HG03095 (cell line): ENCODE results near the gene PRKCA.

Source experiments
- ATAC-seq: cut with Tn5 transposase; IDR thresholded peaks from one replicate; pipeline ENCODE4 v1.9.1; 2021; ENCODE audit warnings: moderate library complexity; ENCODE audit not compliant: unreplicated experiment

Gene PRKCA

DNA sequence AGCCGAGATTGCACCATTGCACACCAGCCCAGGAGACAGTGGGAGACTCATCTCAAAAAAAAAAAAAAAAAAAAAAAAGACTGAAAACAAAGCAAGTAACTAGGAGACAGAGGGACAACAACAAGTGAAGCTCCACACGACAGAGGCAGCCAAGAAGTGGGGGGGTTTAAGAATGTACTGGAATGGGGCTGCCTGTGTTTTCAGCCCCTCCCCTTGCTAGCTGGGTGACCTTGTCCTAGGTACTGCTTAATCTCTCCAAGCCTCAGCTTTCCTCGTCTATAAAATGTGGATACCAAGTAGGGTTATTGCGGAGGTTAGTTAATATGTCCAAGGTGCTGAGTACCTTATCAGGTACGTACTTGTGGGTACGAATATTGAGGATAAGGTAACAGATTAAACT lies 368.7 kb downstream of the PRKCA start:
- no peak for ATAC-seq

DNA sequence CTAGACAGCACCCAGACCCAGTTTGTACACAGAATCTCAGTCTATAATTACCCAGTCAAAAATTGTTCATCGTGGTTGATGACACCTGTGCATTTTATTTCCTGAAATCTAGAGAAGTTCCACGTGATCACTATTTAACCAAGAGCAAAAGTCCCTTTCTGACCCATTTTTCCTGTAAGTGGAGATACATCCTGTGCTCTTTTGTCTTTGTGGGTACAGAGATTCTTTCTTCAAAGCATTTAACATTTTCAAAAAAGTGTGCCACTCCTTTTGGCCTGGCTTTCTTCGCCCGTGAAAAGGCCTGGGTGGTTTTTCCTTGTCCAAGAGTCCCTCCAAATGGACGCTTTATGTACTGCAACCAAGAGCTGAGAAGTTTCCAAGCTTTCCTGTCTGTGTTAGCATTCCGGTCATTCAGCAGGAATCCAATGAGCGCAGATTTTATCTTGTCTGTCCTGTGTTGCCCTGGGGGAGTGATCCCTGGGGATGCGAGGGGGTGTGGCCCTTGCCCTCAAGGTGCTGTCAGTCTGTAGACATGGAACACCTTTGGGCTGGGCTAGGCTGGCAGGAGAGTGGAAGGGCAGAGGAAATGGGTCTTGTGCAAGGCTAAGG lies 371.4 kb downstream of the PRKCA start:
- no peak for ATAC-seq

DNA sequence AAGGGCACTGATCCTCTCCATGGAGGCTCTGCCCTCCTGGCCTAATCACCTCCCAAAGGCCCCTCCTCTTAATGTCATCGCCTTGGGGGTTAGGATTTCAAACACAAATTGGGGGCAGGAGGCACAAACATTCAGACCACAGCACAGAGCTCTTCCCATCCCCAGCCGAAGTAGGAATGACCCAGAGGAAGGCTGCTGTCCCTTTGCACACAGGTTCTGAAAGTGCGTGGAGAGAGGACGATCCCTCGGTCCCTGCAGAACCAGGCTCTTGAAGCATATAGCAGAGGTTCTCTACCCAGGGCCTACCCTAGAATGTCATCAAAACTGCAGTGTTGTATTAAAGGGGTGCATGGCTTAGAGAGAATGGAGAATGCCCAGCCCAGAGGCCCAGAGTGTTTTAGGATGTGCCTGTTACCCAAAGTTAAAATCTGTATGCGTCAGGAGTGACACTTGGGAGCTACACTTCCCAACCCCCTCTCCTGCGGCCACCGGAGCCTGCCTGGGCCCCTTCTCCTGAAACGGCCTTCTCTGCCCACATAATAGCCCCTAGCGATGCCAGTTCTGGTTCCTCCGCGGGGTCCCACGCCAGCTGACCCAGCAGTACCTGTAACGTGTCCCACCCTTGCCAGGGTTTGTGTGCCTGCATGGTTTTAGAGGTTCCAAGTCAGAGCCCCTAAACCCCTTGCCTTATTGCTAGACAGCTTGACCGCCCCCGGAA lies 373.0 kb downstream of the PRKCA start:
- no peak for ATAC-seq

DNA sequence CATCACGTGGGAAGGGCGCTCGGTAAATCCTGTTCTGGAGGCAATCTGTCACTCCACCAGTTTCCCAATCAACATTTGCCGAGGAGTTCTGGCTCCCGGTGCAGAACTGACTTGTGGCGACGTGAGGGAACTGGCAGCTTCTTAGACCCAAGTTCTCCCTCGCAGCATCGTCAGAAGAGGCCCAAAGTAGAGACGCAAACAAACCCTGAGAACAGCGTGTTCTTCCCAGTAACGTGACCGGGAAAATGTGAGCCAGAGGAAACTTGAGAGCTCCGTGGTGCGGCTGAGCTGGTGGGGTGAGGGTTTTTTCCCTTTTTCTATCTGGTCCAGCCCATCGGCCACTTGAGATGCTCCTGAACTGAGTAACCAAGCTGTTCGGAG lies 373.6 kb downstream of the PRKCA start:
- ATAC-seq: no peak

DNA sequence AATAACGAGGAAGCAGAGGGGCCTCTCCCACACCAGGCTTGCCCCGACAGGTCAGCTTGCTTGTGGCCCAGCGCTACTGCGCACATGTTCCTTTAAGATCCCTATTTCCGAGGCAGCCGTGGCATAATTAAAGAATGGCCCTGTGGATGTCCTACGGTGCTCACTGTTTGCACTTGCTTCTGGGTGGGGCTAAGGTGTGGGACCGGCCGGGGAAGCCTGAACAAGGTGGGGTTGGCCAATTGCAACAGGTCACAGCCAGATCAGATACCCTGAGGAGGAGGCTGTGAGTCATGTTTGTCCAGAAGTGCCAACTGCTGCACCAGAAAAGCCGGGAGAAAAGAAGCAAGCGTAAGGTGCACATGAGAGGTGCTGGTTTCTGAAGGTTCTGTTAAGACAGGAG lies 374.0 kb downstream of the PRKCA start:
- no peak for ATAC-seq

DNA sequence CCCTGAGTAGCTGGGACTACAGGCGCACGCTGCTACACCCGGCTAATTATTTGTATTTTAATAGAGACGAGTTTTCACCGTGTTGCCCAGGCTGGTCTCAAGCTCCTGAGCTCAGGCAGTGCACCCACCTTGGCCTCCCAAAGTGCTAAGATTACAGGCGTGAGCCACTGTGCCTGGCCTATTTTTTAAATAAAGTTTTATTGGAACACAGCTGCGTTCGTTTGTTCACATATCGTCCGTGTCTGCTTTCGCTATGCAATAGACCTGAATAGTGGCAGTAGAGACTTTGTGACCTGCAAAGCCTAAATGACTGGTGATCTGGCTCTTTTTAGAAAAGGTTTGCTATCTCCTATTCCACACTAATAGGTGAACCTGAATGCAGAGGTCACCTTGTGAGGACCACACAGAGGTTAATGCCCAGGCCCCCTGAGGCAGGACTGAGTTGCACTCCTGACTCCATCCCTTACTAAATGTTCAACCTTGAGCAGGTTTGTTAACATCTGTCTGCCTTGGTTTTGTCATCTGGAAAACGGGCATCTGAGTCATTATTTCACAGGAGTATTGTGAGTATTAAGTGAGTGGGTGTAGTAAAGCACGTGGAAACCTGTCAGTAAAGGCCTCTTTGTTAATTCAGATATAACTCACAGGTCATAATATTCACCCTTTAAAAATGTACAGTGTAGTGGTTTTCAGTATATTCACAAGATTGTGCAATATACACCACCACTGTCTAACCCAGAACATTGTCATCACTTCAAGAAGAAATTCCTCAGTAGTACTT lies 375.0 kb downstream of the PRKCA start:
- ATAC-seq: no peak

DNA sequence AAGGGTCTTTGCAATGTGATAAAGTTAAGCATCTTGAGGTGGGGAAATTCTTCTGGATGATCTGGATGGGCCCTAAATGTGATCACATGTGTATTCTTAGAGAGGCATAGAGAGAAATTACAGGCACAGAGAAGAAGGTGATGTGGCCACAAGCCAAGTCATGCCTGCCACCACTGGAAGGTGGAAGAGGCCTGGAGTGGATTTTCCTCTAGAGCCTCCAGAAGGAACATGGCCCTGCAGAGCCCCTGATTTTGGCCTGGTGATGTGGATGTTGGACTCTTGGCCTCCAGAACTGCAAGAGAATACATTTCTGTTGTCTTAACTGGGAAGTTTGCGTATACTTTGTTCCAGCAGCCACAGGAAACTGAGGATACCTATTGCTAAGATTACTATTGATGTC lies 375.6 kb downstream of the PRKCA start:
- ATAC-seq: no peak

DNA sequence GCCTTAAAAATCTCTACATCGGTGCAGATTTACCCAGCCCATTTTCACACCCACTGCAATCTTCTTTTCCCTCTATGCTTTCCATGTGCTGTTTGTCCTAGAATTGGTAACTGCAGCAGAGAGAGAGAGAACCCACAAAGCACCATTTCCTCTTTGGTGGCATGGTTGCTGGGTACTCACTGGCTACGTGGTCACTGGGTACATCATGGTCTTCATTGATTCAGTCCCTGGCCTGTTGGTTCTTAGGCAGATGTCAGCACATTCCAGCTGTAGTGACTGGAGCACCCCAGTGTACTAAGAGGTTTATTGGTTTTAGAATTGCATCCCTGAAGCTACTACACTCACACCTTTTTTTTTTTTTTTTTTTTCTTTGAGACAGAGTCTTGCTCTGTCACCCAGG lies 376.4 kb downstream of the PRKCA start:
- ATAC-seq: no peak

DNA sequence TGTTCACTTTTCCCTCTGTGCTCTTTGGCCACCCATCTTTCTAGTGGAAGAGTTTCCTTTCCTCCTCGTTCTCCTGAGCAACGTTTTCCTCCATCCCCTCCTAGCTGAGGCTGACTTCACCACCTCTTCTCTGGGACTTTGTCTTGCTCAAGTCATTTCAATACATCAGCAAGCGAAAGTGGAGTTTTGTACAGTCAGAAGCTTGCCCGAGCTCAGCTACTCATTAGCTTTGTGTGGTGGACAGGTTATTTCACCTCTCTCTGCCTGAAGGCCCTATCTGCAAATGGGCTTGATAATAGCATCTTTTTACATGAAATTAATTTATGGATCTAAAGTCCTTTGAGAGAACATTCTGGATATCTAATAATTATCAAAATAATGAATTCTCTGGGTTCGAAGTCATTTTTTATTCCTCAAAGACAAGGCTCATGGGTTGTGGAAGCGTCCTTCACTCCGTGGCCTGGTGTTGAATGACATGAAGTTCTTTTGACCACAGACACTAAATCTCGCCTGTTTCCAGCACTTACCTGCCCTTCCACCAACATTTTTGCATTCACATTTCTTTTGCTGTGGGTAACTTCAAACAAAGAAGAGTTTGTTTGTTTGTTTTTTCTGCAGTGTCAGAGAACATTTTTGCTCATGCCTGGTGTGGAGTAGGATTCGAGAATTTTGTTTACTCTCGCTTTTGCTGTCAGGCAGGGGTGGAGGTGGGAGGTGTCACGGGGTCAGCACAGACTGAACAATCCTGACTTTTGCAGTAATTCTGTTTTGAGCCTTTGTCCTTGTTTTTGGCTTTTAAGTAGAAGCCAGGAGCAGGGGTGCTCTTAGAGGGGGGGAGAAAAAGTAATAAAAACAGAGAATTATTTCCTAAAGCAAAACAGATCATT lies 377.5 kb downstream of the PRKCA start:
- no peak for ATAC-seq

DNA sequence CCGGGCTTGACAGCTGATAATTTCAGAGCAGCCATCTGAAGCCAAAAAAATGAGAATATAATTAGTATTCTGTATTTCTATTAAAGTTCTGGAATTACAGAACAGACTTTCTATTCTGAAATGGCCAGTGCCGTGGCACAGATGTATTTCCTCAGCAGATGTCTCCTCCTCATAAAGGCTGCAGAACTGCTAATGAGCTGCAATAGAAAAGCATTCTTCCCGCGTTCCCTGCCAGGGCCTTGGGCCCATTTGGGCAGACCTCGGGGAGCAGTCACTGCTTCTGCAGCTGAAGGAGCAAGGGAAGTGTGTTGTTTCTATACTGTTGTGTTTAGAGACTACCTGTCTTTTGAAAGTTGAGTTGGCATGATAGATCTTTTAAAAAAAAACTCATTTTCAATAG lies 379.9 kb downstream of the PRKCA start:
- ATAC-seq: no peak

DNA sequence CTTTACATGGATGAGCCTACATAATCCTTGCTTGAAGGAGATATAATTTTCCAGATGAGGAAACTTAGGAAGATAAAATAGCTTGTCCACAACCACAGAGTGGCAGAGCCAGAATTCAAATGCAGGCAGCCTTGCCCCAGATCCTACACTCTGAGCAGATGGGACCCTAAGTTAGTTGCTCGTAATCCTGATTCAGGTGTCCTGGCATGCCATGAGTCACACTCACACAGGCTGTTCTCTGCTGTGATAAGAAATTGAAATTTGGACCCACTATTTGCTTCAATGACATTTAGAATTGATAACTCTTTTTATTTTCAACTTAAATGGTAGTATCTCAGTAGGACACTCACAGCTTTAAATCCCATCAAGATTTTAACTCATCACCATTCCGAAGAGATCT lies 381.8 kb downstream of the PRKCA start:
- ATAC-seq: no peak

DNA sequence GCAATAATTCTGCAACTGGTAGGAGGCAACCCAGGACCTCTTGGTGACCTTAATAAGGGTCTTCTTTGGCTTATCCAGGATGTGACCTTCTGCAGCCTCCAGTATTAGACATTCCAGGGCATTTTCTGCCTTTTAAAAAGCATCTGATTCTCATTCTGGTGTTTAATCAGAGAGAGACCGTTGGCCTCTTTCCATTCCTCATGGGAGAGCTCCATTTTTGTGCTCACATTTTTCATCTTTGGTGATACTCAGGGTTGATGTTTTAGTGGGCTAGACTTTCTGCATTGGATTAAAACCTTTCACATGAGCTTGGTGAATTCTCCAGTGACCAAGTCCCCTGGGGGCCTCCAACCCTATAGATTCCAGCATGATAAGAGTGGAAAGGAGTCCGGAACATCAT lies 382.3 kb downstream of the PRKCA start:
- ATAC-seq: no peak

DNA sequence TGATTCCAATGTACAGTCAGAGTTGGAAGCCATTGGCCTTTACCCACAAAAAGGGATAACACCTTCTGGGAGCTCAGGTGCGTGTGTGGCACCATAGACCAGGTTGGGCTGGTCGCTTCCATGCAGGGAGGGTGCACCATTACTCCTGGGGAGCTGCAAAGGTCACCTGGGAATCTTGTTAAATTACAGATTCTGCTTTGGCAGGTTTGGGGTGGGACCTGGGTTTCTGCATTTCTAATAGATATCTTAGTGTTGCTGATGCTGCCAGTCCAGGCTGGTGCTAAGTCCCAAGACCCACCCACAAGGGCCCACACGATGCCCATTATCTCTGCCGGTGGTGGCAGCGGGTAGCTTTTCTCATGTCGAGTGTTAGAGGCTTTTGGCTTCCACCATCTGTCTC lies 384.2 kb downstream of the PRKCA start:
- ATAC-seq: no peak

DNA sequence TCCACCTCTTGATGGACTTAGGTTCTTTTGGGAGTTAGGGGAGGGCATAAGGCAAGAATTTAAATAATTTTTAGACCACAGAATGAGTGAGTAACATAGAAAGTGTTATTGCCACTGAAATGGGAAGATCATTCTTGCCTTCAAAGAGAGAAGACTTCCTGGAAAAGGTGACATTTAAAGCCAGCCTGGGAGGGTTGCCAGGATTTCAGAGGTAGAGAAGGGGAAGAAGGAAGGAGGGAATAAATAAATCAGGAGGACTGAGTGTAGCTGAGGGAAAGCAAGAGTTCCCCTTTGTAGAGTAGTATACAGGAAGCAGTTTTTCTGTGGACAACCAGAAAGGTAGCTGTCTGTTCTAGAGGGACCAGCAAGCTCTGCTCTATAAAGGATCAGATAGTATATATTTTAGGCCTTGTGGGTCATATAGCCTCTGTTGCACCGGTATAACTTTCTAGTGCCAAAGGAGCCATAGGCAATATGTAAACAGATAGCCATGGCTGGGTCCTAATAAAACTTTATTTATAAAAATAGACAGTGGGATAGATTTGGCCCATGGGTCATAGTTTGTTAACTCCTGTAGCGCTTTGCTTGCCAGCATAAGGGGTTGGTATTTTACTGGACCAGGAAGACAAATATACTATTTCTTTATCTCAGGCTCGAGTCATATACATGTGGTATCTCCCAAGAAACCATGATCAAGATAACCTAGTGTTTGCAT lies 385.3 kb downstream of the PRKCA start:
- ATAC-seq: no peak

DNA sequence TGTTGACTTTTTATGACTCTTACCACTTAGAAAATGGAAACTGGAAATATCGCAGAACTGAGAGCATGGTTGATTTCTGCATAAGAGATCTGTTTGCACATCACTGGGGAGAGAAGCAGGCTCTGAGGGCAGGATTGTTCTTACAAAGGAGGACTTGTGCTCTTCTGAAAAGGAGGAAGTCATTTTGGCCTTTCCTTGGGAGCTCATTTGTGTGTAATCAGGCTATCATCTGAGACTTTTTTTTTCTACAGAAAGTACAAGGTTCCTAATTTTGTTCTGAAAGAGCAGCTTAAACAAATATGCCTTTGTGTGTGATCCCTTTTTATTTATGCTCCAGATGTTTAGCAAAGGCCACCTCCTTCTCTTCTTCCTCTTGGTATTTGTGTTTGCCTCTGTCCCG lies 386.8 kb downstream of the PRKCA start:
- no peak for ATAC-seq

DNA sequence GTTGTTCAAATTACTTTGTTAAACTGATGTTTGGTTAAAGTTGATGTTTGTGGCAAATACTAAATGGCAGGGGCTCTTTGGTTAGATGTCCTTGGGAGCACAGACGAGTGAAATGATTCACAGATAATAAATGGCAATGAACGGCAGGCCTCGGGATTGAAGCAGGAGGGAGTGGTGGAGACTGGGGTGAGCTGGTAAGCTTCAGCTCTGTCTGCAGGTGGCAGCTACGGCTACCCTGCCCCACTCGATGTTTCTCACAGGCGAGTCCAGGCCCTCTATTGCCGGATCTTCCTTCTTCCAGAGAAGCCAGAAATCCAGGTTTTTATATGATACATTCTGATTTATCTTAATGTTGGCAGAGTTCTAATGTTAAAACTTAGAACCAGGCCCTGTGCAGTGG lies 387.8 kb downstream of the PRKCA start:
- no peak for ATAC-seq

DNA sequence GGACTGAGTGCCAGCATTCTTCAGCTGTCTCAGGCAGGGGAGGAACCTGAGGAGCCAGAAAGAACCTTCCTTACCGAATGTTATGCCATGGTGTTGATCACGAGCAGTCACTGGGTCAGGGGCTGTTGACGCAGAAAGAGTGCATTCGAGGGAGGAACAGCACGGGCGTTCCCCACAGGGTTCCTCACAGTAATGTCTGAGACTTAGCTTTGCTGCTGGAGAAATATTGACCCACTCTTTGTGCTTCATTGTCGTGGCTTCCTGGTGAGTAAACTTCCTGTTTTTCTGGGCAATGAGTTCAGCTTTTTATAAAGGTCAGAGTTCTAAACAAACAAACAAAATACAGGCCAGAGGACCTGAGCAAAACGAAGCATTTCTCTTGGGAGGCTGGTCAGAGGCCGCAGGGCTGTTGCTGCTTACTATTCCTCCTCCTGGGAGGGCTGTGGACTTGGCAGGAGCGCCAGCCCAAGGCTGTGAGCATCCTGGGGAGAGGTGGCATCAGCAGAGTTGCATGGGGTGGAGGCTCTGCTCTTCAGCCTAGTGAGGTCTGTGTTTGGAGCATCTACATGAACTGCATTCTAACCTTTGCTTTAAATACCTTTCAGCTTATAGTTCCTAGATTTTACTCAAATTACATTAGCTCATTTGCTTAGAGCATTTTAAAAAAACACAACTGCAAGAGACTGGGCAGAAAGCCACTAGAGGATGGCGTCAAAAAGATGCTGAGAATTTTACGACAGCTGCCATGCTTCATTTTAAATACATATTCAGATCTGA lies 389.4 kb downstream of the PRKCA start:
- ATAC-seq: no peak

DNA sequence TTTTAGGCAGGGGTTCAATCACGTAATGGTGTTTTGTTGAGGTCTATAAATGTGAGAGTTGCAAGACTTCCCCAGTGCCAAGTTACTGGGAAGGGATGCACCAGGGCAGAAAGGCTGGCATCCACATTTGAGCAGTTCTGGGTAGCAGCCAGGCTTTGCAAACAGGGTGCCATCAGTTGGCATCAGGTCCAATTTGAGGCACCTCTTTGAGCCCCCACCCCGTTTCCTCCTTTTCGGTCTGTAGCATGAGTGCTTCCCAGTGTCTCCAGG lies 389.9 kb downstream of the PRKCA start:
- ATAC-seq: no peak

DNA sequence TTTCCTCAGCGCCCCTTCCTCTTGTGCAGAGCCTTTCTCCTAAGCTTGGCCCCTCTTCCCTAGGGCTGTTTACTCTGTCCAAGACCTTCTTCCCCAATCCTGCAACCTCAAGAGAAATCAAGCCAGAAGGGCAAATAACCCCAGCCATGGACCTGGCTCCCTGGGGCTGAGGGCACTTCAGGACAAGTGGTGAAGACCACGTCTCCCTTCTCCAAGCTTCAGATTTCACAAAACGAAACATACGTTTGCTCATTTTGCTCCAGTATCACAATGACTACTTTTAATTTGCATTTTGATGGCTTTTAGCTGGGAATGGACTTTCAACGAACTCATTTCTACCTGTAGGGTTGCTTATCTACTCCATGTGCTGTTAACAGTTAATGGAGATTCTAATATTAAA lies 392.7 kb downstream of the PRKCA start:
- ATAC-seq: no peak

DNA sequence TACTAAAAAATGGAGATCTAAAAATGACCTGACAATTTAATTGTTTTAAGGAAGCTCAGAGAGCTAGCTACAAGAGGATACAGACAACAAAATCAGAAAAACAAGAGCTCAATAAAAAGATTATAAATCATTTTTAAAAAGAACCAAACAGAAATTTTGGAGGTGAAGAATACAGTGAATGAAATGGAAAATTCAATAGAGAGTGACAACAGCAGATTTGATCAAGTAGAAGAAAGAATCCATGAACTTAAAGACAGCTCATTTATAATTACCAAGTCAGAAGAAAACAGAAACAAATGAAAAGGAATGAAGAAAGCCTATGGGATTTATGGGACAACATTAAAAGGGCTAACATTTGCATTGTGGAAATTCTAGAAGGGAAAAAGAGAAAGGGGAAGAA lies 395.9 kb downstream of the PRKCA start:
- ATAC-seq: no peak
